Endothelial cell of umbilical vein (primary cell): ENCODE measurements around the gene OMA1. TPM values are rescaled to one million over a fixed set of nuclear protein-coding genes. Genes with fewer than 3 reads are reported as not detected.
A peak's percentile ranks its signal among the peaks of the same experiment; 100 is the strongest.

Source experiments
- BruUV-seq: library from RNA; stranded (reverse); fragments of 400-500 nt; replicated peaks from 2 replicates; lab custom pipeline; 2021; lab: Mats Ljungman, UMichigan
- CTCF ChIA-PET: fragments of 300-600, 350-600 bp; sonication (Branson Sonifier 250); formaldehyde crosslinking; loops from one replicate; lab custom pipeline; 2021; ENCODE audit warnings: antibody characterized with exemption, inconsistent platforms; lab: Charles Lee
- POLR2A ChIA-PET: fragments of 300-600, 350-600 bp; sonication (Branson Sonifier 250); formaldehyde crosslinking; loops from one replicate; lab custom pipeline; 2021; ENCODE audit warnings: antibody characterized with exemption, inconsistent platforms; lab: Charles Lee
- DNase-seq: peaks from one replicate; pipeline ENCODE4 v3.0.0-alpha.2; 2011; ENCODE audit warnings: low read depth, low spot score
- FAIRE-seq: peaks from 2 replicates; lab custom pipeline; 2011; peaks lifted over from hg19 to GRCh38; lab: Jason Lieb, UNC
- H2AFZ ChIP-seq: 2 replicates; pipeline ENCODE4 v1.6.0; 2012; ENCODE audit warnings: low read depth, low read length, control low read depth, inconsistent platforms
- H3K27ac ChIP-seq: 2 replicates; pipeline ENCODE4 v1.5.1; 2011; ENCODE audit warnings: low read depth, mild to moderate bottlenecking, control low read depth, low read length, moderate library complexity; ENCODE audit not compliant: insufficient read depth
- H3K27me3 ChIP-seq, 2 experiments: 2 replicates each; pipeline versions ENCODE4 v1.6.0 to v1.6.1; 2011; ENCODE audit warnings: low read length in 2 of 2, mixed read lengths in 1 of 2; ENCODE audit not compliant: control insufficient read depth in 2 of 2, insufficient read depth in 2 of 2
- H3K36me3 ChIP-seq, 2 experiments: 2 replicates in 1 of 2; 3 replicates in 1 of 2; pipeline ENCODE4 v1.5.1; 2011; ENCODE audit warnings: low read length in 2 of 2, mild to moderate bottlenecking in 1 of 2, moderate library complexity in 1 of 2; ENCODE audit not compliant: control insufficient read depth in 2 of 2, insufficient read depth in 2 of 2; ENCODE audit errors: extremely low read depth in 1 of 2
- H3K4me1 ChIP-seq: 3 replicates; pipeline ENCODE4 v1.5.1; 2011; ENCODE audit warnings: mild to moderate bottlenecking, low read length; ENCODE audit not compliant: control insufficient read depth, insufficient read depth; ENCODE audit errors: extremely low read depth
- H3K4me2 ChIP-seq: 2 replicates; pipeline ENCODE4 v1.6.1; 2011; ENCODE audit warnings: low read length, control low read depth, mixed read lengths; ENCODE audit not compliant: insufficient read depth
- H3K4me3 ChIP-seq, 3 experiments: fragments of 200-600 bp in 1 of 3; sonication (generic), shearing (Covaris generic) in 1 of 3; replicated peaks in 1 of 3; 2 replicates each; pipeline ENCODE4 v1.5.1; 2011 to 2016; ENCODE audit warnings: control low read depth in 3 of 3, low read length in 3 of 3, mild to moderate bottlenecking in 2 of 3, inconsistent platforms in 1 of 3, low read depth in 1 of 3, moderate library complexity in 1 of 3; ENCODE audit not compliant: insufficient read depth in 1 of 3
- H3K79me2 ChIP-seq: 2 replicates; pipeline ENCODE4 v1.6.0; 2012; ENCODE audit warnings: low read length, inconsistent platforms; ENCODE audit not compliant: control insufficient read depth, insufficient read depth
- H3K9ac ChIP-seq: replicated peaks from 2 replicates; pipeline ENCODE3; 2011; ENCODE audit warnings: low read length, control low read depth; ENCODE audit not compliant: insufficient read depth; ENCODE audit errors: extremely low read depth
- H3K9me1 ChIP-seq: replicated peaks from 3 replicates; pipeline ENCODE4 v1.6.0; 2011; ENCODE audit warnings: mild to moderate bottlenecking, low read length; ENCODE audit not compliant: control insufficient read depth, insufficient read depth; ENCODE audit errors: extremely low read depth
- H3K9me3 ChIP-seq: replicated peaks from 2 replicates; pipeline ENCODE4 v1.5.1; 2012; ENCODE audit warnings: low read length, inconsistent platforms; ENCODE audit not compliant: control insufficient read depth, insufficient read depth
- H4K20me1 ChIP-seq: replicated peaks from 2 replicates; pipeline ENCODE3; 2011; ENCODE audit warnings: mild to moderate bottlenecking, low read length; ENCODE audit not compliant: control insufficient read depth, insufficient read depth; ENCODE audit errors: extremely low read depth
- CTCF ChIP-seq, 2 donors: IDR thresholded peaks; 1 replicate in 1 of 2; 2 replicates in 1 of 2; pipeline ENCODE4 v1.5.1; 2011; ENCODE audit warnings: low read length in 2 of 2, mild to moderate bottlenecking in 2 of 2, moderate library complexity in 2 of 2, control low read depth in 1 of 2, inconsistent platforms in 1 of 2, low read depth in 1 of 2; ENCODE audit not compliant: insufficient read depth in 1 of 2; ENCODE audit errors: extremely low read depth in 1 of 2
- EZH2 ChIP-seq: IDR thresholded peaks from 2 replicates; pipeline ENCODE4 v1.6.1; 2012; ENCODE audit warnings: borderline replicate concordance, low read depth, mild to moderate bottlenecking, moderate library complexity, low read length, inconsistent platforms; ENCODE audit not compliant: severe bottlenecking
- FOS ChIP-seq: IDR thresholded peaks from 2 replicates; pipeline ENCODE4 v1.6.1; 2011; ENCODE audit warnings: mild to moderate bottlenecking, low read length, moderate library complexity, borderline replicate concordance; ENCODE audit not compliant: insufficient read depth
- GATA2 ChIP-seq: IDR thresholded peaks from 2 replicates; pipeline ENCODE4 v1.7.0; 2011; ENCODE audit warnings: low read depth, mild to moderate bottlenecking, moderate library complexity, mixed read lengths, low read length; ENCODE audit not compliant: insufficient read length, insufficient read depth
- JUN ChIP-seq: IDR thresholded peaks from 2 replicates; pipeline ENCODE4 v1.6.1; 2011; ENCODE audit warnings: borderline replicate concordance, low read depth; ENCODE audit not compliant: insufficient read length, insufficient read depth
- MAX ChIP-seq: IDR thresholded peaks from 2 replicates; pipeline ENCODE4 v1.6.1; 2011; ENCODE audit not compliant: insufficient read depth, insufficient read length
- MYC ChIP-seq: IDR thresholded peaks from one replicate; pipeline ENCODE4 v1.6.1; 2011; ENCODE audit warnings: mild to moderate bottlenecking, low read depth, low read length
- POLR2A ChIP-seq: IDR thresholded peaks from 2 replicates; pipeline ENCODE4 v1.6.1; 2012; ENCODE audit warnings: low read depth, mild to moderate bottlenecking, control low read depth, low read length
- POLR2AphosphoS5 ChIP-seq: IDR thresholded peaks from 2 replicates; pipeline ENCODE4 v1.6.1; 2012; ENCODE audit warnings: low read depth, mild to moderate bottlenecking, control low read depth, low read length, moderate library complexity; ENCODE audit not compliant: insufficient read depth
- dilution Hi-C: fragments of 300-500 bp; cut with MboI; formaldehyde crosslinking; loops from one replicate; pipeline ENCODE4 v1.15.0; 2019; ENCODE audit warnings: low sequenced_read_pairs; ENCODE audit not compliant: extremely low pct_ligation_motif_present
- intact Hi-C: fragments of 100-400 bp; cut with micrococcal nuclease; formaldehyde crosslinking; loops from one replicate; pipeline ENCODE4 v1.10.0; 2022
- polyA plus RNA-seq, 4 experiments: library from polyadenylated mRNA; depleted of rRNA in 3 of 4; stranded (reverse) in 3 of 4; unstranded in 1 of 4; fragments of >200 nt; gene quantifications; 2 replicates each; pipeline versions ENCODE4 v1.2.1 to v1.2.3, GENCODE V29; 2011 to 2012; ENCODE audit warnings: missing spikeins in 1 of 4
- total RNA-seq: library from RNA; stranded (reverse); gene quantifications from 2 replicates; pipeline ENCODE4 v1.2.3, GENCODE V29; 2021

The OMA1 gene
- total and polyA plus RNA-seq, 2 donors (not counting 3 experiments of a cell fraction or from before 2014, with no cell fraction given) = 4.0 to 4.6 TPM

- TF ChIP-seq FOS = no peak
- Histone ChIP-seq H3K4me2 (no peak overlapping the region), H2AFZ (no peak overlapping the region), H3K4me1 (peaks cover 30% of the 10 kb centered on the region), H3K9ac (no peak overlapping the region), H3K9me3 (no peaks in the 10 kb centered on the region), H3K27ac (no peak overlapping the region), H3K27me3 (no peaks in the 10 kb centered on the region), H3K79me2 (peaks cover 32% of the 10 kb centered on the region), H3K36me3 (no peaks in the 10 kb centered on the region), H3K9me1 (no peaks in the 10 kb centered on the region), H4K20me1 (no peaks in the 10 kb centered on the region), H3K4me3 (no peak overlapping the region)
- dilution Hi-C loops (no loop called here), intact Hi-C loops (no loop called here)
- CTCF ChIA-PET = interaction anchor here (0.8 to 3.5 kb wide), 4 partner anchors 12 to 175 kb away, joined by 3 to 27 read pairs (median 4); no protein-coding TSS in a partner anchor
- FAIRE-seq (no peak), DNase-seq (no peak)
- no TSS peak for BruUV-seq
- POLR2A ChIA-PET = interaction anchor here (1.2 kb wide), 1 partner anchor 33 kb away, joined by 4 read pairs; the partner anchor contains the start of gene OMA1
Measured at GRCh38 chr1:58580186-58580585, 33.7 kb upstream of the OMA1 start.

- no peak for TF ChIP-seq MAX
- TF ChIP-seq EZH2 = no peak
- TF ChIP-seq GATA2 = no peak
- no peak for TF ChIP-seq JUN
- TF ChIP-seq CTCF (IDR thresholded peaks at IDR 0.05; ENCODE audit: extremely low read depth in 1 of 2, insufficient read depth in 1 of 2, low read depth in 1 of 2, low read length in 2 of 2) = no peak
- no peak for TF ChIP-seq MYC
- no peak for TF ChIP-seq POLR2A
- no peak for TF ChIP-seq POLR2AphosphoS5
- TF ChIP-seq FOS = no peak
- Histone ChIP-seq H3K9ac (peak overlapping the region; percentile 66), H3K27me3 (no peaks in the 10 kb centered on the region), H3K9me3 (no peaks in the 10 kb centered on the region), H4K20me1 (no peaks in the 10 kb centered on the region), H2AFZ (peak overlapping the region; percentile 61), H3K4me1 (peaks cover 22% of the 10 kb centered on the region), H3K36me3 (no peaks in the 10 kb centered on the region), H3K4me3 (peak overlapping the region; percentile 2 to 87 (median 75)), H3K27ac (peak overlapping the region; percentile 33), H3K4me2 (peak overlapping the region; percentile 88), H3K9me1 (no peaks in the 10 kb centered on the region), H3K79me2 (peaks cover 31% of the 10 kb centered on the region)
- dilution Hi-C loops = no loop called here
- peak; percentile 21 for FAIRE-seq
- intact Hi-C loops = loop anchor here (1.0 to 5.0 kb wide), 3 partner anchors 41 to 75 kb away; no protein-coding TSS in a partner anchor
- ChIA-PET CTCF (interaction anchor here (1.0 to 3.5 kb wide), 4 partner anchors 15 to 141 kb away, joined by 3 to 27 read pairs (median 3); no protein-coding TSS in a partner anchor), POLR2A (no interaction called here)
- TSS peak; percentile 20 for BruUV-seq
- no peak for DNase-seq
Measured at GRCh38 chr1:58577654-58578030, 31.1 kb upstream of the OMA1 start.
